Breast epithelium (tissue), 4 donors: Measurements from ENCODE around the gene TINAGL1. TPM values are rescaled to one million over a fixed set of nuclear protein-coding genes. Genes with fewer than 3 reads are reported as not detected.

ENCODE experiments used
- DNase-seq, 2 donors: peaks; one replicate each; pipeline ENCODE4 v3.0.0-alpha.2; 2019; ENCODE audit warnings: low spot score in 2 of 2
- H3K27ac ChIP-seq, 2 donors: fragments of 200-600 bp; sonication (generic) in 1 of 2; one replicate each; pipeline ENCODE4 v1.5.1; 2016 to 2019; ENCODE audit warnings: mild to moderate bottlenecking in 1 of 2
- H3K27me3 ChIP-seq, 2 donors: fragments of 200-600 bp; sonication (generic) in 1 of 2; one replicate each; pipeline versions ENCODE4 v1.5.1 to v1.6.0; 2017 to 2019; ENCODE audit warnings: control low read depth in 1 of 2, mild to moderate bottlenecking in 1 of 2
- H3K36me3 ChIP-seq: fragments of 200-600 bp; one replicate; pipeline ENCODE4 v1.5.1; 2019
- H3K4me1 ChIP-seq, 2 donors: fragments of 200-600 bp; sonication (generic); one replicate each; pipeline ENCODE4 v1.5.1; 2016 to 2019; ENCODE audit warnings: control low read depth in 1 of 2
- H3K4me3 ChIP-seq, 3 donors: fragments of 200-600 bp; sonication (generic); 1 replicate in 2 of 3; 2 replicates in 1 of 3; pipeline ENCODE4 v1.5.1; 2016 to 2019; ENCODE audit warnings: mild to moderate bottlenecking in 3 of 3, moderate library complexity in 2 of 3
- H3K9me3 ChIP-seq, 2 donors: fragments of 200-600 bp; sonication (generic) in 1 of 2; one replicate each; pipeline ENCODE4 v1.5.1; 2016 to 2019; ENCODE audit warnings: control low read depth in 1 of 2
- POLR2A ChIP-seq: fragments of 450-650 bp; IDR thresholded peaks from one replicate; pipeline ENCODE4 v1.6.1; 2016; ENCODE audit warnings: antibody characterized with exemption, mild to moderate bottlenecking, moderate library complexity
- POLR2AphosphoS5 ChIP-seq, 3 donors: sonication (generic); formaldehyde crosslinking; IDR thresholded peaks; one replicate each; pipeline ENCODE4 v1.6.1; 2017; ENCODE audit warnings: antibody characterized with exemption in 3 of 3
- intact Hi-C: fragments of 100-400 bp; cut with DNase I; formaldehyde crosslinking; loops from one replicate; pipeline ENCODE4 v1.15.1; 2023; ENCODE audit warnings: low total_unique reads
- total RNA-seq, 3 donors: library from RNA; depleted of rRNA; stranded (reverse); fragments of >200 nt; gene quantifications; one replicate each; pipeline ENCODE4 v1.1.0, GENCODE V29; 2016
- TF ChIP-seq, protein P1 (sequence below), 3 donors: fragments of 450-650 bp; IDR thresholded peaks; one replicate each; pipeline ENCODE4 v1.5.1; 2016 to 2017; ENCODE audit warnings: antibody characterized with exemption in 3 of 3, mild to moderate bottlenecking in 3 of 3, moderate library complexity in 3 of 3

Gene TINAGL1
- total RNA-seq, 3 donors from 2014 or later, result 85.9 to 187 (median 144) TPM

DNA sequence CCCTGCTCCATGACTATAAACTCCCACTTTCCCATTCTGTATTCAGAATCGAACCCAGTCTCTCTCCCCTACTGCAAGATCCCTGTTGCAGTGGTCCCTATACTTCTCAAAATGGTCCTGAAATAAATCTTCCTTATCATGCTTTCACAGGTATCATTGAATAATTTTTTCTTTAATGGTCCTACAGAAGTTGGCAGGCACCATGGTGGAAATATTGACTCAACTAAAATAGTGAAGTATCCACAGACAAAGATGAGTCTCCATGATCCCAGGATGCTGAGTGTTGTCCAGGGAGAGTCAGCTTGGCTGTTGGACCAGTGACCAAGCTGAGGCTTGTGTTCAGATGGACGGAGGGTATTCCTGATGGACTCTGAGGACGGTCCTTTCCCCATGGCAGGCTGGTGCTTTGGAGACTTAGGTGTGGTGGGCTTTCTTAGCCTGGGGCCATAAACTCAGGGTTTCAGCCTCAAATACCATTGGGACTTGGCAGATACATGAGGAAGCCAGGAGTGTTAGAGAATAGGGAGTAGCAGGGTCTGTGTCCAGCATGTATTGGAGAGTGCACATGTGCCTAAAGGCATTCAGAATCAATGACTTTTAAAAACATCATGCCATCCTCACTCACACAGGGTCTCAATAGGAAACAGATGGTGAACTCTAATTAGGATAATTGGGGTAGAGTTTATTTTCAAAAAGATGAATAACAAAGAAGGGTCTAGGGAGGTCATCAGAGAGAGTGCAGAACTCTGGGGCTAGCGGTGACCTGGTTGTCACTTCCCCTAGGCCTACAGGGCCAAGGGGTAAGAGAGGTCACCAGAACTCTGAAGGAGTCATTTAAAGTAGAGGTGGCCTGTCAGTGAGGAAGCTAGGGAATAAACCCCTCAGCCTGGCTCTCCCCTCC lies 19.8 kb downstream of the TINAGL1 start:
- Histone ChIP-seq H3K9me3 (no peaks in the 10 kb centered on the region), H3K27ac (peak overlapping the region in 1 of 2 donors; percentile 34), H3K36me3 (no peaks in the 10 kb centered on the region), H3K4me3 (no peak overlapping the region), H3K27me3 (no peaks in the 10 kb centered on the region), H3K4me1 (no peaks in the 10 kb centered on the region)
- DNase-seq, result peak in 1 of 2 donors; percentile 14
- TF ChIP-seq POLR2A (no peak), POLR2AphosphoS5 (IDR thresholded peaks at IDR 0.05) (no peak)
- intact Hi-C loops, result no loop called here

DNA sequence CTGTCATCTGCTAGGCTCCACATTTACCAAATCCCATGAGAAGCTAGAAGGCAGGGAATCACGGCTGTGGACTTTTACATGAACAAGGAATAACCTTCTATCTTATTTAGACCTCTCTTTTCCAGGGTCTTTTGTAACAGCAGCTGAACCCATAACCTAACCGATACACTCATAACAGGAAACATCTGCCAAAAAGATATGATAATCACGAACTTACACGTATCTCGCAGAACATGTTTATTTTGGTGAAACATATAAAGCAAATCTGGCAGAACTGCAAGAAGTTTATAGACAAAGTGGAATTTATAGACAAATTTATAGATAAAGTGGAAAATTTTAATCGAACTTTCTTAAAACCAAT lies 20.4 kb downstream of the TINAGL1 start:
- no peaks in the 10 kb centered on the region for H3K27me3 ChIP-seq
- H3K4me3 ChIP-seq, result no peak overlapping the region
- no peak for DNase-seq
- H3K4me1 ChIP-seq, result no peaks in the 10 kb centered on the region
- peak overlapping the region in 1 of 2 donors; percentile 34 for H3K27ac ChIP-seq
- H3K9me3 ChIP-seq, result no peaks in the 10 kb centered on the region
- intact Hi-C loops, result no loop called here
- H3K36me3 ChIP-seq, result no peaks in the 10 kb centered on the region
- TF ChIP-seq, protein P1, sequence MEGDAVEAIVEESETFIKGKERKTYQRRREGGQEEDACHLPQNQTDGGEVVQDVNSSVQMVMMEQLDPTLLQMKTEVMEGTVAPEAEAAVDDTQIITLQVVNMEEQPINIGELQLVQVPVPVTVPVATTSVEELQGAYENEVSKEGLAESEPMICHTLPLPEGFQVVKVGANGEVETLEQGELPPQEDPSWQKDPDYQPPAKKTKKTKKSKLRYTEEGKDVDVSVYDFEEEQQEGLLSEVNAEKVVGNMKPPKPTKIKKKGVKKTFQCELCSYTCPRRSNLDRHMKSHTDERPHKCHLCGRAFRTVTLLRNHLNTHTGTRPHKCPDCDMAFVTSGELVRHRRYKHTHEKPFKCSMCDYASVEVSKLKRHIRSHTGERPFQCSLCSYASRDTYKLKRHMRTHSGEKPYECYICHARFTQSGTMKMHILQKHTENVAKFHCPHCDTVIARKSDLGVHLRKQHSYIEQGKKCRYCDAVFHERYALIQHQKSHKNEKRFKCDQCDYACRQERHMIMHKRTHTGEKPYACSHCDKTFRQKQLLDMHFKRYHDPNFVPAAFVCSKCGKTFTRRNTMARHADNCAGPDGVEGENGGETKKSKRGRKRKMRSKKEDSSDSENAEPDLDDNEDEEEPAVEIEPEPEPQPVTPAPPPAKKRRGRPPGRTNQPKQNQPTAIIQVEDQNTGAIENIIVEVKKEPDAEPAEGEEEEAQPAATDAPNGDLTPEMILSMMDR (IDR thresholded peaks at IDR 0.05), result no peak
- TF ChIP-seq POLR2A (no peak), POLR2AphosphoS5 (IDR thresholded peaks at IDR 0.05) (no peak)

DNA sequence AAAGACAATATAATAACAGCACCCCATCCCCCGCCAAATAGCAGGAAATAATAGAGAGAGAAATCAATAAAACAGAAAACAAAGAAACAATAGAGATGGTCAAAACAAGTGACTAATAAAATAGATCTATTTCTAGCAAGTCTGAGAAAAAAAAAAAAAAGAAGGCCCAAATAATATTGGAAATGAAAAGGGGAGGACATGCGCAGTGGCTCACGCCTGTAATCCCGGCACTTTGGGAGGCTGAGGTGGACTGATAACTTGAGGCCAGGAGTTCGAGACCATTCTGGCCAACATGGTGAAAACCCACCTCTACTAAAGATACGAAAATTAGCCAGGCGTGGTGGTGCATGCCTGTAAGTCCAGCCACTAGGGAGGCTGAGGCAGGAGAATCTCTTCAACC lies 22.7 kb downstream of the TINAGL1 start:
- peak in 1 of 2 donors; percentile 9 for DNase-seq
- H3K4me3 ChIP-seq, result no peak overlapping the region
- TF ChIP-seq POLR2A (no peak), POLR2AphosphoS5 (IDR thresholded peaks at IDR 0.05) (no peak)
- TF ChIP-seq, protein P1 (IDR thresholded peaks at IDR 0.05), result no peak
- no peaks in the 10 kb centered on the region for H3K27me3 ChIP-seq
- no peaks in the 10 kb centered on the region for H3K36me3 ChIP-seq
- H3K27ac ChIP-seq, result no peak overlapping the region
- intact Hi-C loops, result no loop called here
- H3K9me3 ChIP-seq, result no peaks in the 10 kb centered on the region
- H3K4me1 ChIP-seq, result no peaks in the 10 kb centered on the region

DNA sequence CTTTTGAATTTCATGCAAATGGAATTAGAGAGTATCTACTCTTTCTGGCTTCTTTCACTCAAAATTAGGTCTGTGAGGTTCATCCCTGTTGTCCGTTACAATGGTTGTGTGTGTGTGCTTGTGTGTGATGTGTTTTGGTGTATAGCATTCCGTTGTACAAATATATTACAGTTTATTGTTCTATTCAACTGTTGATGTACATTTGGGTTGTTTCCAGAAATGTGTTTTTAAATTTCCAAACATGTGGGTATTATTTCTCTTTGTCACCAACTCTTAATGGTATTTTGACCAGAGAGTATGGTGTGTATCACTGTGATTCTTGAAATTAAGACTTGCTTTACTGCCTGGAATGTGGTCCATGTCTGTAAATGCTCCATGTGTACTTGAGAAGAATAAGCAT lies 24.3 kb downstream of the TINAGL1 start:
- intact Hi-C loops, result no loop called here
- Histone ChIP-seq H3K27me3 (no peaks in the 10 kb centered on the region), H3K4me3 (no peak overlapping the region), H3K4me1 (no peaks in the 10 kb centered on the region), H3K27ac (no peak overlapping the region), H3K36me3 (no peaks in the 10 kb centered on the region), H3K9me3 (no peaks in the 10 kb centered on the region)
- DNase-seq, result no peak
- TF ChIP-seq, protein P1 (IDR thresholded peaks at IDR 0.05), result no peak
- TF ChIP-seq POLR2A, result no peak
- TF ChIP-seq POLR2AphosphoS5 (IDR thresholded peaks at IDR 0.05), result no peak

DNA sequence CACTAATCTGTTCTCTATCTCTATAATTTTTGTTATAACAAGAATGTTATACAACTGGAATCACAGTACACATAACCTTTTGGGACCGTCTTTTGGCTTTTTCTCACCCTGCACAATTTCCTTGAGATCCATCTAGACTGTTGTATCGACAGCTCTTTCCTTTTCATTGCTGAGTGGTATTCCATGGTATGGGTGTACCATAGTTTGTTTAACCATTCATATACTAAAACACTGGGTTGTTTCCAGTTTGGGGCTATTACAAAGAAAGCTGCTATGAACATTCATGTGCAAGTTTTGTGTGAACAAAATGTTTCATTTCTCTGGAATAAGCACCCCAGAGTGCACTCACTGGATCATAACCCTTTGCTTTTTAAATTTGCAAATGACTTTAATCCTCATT lies 25.8 kb downstream of the TINAGL1 start:
- no peak for DNase-seq
- H3K4me1 ChIP-seq, result no peaks in the 10 kb centered on the region
- no peak for TF ChIP-seq POLR2AphosphoS5 (IDR thresholded peaks at IDR 0.05)
- no peak for TF ChIP-seq POLR2A
- TF ChIP-seq, protein P1 (IDR thresholded peaks at IDR 0.05), result no peak
- H3K9me3 ChIP-seq, result no peaks in the 10 kb centered on the region
- intact Hi-C loops, result no loop called here
- H3K36me3 ChIP-seq, result no peaks in the 10 kb centered on the region
- no peak overlapping the region for H3K4me3 ChIP-seq
- no peaks in the 10 kb centered on the region for H3K27me3 ChIP-seq
- no peak overlapping the region for H3K27ac ChIP-seq
